Measurements from ENCODE around the gene TMPRSS4. TPM values are rescaled to one million over a fixed set of nuclear protein-coding genes. Genes with fewer than 3 reads are reported as not detected.

Gene TMPRSS4
- total RNA-seq, 1 experiment from 2014 or later = 1.4 TPM

DNA sequence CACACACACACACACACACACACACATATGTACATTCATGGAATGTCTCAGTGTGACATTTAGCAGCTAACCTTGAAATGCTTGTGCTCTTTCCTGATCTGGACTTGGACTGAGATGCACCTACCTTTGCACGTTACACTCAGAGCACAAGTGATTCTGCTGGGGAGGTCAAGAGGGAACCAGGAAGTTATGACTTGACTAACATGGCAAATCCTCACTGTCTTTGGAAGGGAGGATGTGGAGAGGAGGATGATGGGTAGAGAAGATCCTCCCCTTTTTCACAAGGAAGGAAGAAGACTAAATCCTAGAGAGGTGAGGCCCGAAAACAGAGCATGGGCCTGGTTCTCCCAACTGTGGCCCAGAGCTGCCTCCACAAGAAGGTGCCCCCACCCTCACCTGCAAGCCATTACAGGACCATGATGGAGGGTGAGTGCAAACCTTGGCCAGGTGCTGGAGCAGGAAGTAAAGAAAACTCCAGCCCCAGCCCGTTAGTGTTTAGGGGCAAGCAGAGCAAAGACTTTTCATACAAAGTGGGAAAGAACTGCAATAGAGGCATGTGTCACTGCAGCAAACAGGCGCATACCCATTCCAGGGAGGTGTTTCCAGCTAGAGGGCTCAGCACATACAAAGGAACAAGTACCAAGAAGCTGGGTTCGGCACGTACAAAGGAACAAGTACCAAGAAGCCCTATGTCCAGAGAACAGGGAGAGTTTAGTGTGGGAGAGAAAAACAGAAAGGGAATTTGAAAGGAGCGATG is 49.4 kb downstream of the TMPRSS4 start:
- ChIA-PET POLR2A (no interaction called here), CTCF (no interaction called here)
- no peak overlapping the region for H3K4me3 Mint-ChIP-seq
- TF ChIP-seq NFE2L1 (CRISPR knock-in tag; IDR thresholded peaks at IDR 0.05) (no peak), FOXK1 (CRISPR knock-in tag; IDR thresholded peaks at IDR 0.05) (no peak), ZNF416 (CRISPR knock-in tag; IDR thresholded peaks at IDR 0.05) (peak; percentile 87), ZNF263 (CRISPR knock-in tag; IDR thresholded peaks at IDR 0.05; ENCODE audit: low read depth) (no peak), ZNF219 (CRISPR knock-in tag; IDR thresholded peaks at IDR 0.05; ENCODE audit: borderline replicate concordance) (no peak), CREM (CRISPR knock-in tag; IDR thresholded peaks at IDR 0.05) (no peak), NR3C1 (CRISPR knock-in tag; conservative IDR thresholded peaks at IDR 0.05; ENCODE audit: low read depth) (no peak), SMAD3 (CRISPR knock-in tag; IDR thresholded peaks at IDR 0.05; ENCODE audit: borderline replicate concordance) (no peak), TEAD1 (CRISPR knock-in tag; IDR thresholded peaks at IDR 0.05) (no peak), PRRX2 (CRISPR knock-in tag; IDR thresholded peaks at IDR 0.05) (0 out of 2 replicates have a peak, but pooled peaks have one; percentile 35), ZBTB21 (CRISPR knock-in tag; IDR thresholded peaks at IDR 0.05; ENCODE audit: borderline replicate concordance) (no peak), NFATC4 (CRISPR knock-in tag; IDR thresholded peaks at IDR 0.05) (peak; percentile 74; the same call in 1 of the 2 replicates), EMX1 (CRISPR knock-in tag; IDR thresholded peaks at IDR 0.05) (peak; percentile 81; the same call in 1 of the 2 replicates)
- TF ChIP-seq, protein P1, sequence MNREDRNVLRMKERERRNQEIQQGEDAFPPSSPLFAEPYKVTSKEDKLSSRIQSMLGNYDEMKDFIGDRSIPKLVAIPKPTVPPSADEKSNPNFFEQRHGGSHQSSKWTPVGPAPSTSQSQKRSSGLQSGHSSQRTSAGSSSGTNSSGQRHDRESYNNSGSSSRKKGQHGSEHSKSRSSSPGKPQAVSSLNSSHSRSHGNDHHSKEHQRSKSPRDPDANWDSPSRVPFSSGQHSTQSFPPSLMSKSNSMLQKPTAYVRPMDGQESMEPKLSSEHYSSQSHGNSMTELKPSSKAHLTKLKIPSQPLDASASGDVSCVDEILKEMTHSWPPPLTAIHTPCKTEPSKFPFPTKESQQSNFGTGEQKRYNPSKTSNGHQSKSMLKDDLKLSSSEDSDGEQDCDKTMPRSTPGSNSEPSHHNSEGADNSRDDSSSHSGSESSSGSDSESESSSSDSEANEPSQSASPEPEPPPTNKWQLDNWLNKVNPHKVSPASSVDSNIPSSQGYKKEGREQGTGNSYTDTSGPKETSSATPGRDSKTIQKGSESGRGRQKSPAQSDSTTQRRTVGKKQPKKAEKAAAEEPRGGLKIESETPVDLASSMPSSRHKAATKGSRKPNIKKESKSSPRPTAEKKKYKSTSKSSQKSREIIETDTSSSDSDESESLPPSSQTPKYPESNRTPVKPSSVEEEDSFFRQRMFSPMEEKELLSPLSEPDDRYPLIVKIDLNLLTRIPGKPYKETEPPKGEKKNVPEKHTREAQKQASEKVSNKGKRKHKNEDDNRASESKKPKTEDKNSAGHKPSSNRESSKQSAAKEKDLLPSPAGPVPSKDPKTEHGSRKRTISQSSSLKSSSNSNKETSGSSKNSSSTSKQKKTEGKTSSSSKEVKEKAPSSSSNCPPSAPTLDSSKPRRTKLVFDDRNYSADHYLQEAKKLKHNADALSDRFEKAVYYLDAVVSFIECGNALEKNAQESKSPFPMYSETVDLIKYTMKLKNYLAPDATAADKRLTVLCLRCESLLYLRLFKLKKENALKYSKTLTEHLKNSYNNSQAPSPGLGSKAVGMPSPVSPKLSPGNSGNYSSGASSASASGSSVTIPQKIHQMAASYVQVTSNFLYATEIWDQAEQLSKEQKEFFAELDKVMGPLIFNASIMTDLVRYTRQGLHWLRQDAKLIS (CRISPR knock-in tag; IDR thresholded peaks at IDR 0.05; ENCODE audit: borderline replicate concordance) = no peak
- TF ChIP-seq, protein P2, sequence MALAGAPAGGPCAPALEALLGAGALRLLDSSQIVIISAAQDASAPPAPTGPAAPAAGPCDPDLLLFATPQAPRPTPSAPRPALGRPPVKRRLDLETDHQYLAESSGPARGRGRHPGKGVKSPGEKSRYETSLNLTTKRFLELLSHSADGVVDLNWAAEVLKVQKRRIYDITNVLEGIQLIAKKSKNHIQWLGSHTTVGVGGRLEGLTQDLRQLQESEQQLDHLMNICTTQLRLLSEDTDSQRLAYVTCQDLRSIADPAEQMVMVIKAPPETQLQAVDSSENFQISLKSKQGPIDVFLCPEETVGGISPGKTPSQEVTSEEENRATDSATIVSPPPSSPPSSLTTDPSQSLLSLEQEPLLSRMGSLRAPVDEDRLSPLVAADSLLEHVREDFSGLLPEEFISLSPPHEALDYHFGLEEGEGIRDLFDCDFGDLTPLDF (CRISPR knock-in tag; IDR thresholded peaks at IDR 0.05) = no peak
- TF ChIP-seq, protein P3, sequence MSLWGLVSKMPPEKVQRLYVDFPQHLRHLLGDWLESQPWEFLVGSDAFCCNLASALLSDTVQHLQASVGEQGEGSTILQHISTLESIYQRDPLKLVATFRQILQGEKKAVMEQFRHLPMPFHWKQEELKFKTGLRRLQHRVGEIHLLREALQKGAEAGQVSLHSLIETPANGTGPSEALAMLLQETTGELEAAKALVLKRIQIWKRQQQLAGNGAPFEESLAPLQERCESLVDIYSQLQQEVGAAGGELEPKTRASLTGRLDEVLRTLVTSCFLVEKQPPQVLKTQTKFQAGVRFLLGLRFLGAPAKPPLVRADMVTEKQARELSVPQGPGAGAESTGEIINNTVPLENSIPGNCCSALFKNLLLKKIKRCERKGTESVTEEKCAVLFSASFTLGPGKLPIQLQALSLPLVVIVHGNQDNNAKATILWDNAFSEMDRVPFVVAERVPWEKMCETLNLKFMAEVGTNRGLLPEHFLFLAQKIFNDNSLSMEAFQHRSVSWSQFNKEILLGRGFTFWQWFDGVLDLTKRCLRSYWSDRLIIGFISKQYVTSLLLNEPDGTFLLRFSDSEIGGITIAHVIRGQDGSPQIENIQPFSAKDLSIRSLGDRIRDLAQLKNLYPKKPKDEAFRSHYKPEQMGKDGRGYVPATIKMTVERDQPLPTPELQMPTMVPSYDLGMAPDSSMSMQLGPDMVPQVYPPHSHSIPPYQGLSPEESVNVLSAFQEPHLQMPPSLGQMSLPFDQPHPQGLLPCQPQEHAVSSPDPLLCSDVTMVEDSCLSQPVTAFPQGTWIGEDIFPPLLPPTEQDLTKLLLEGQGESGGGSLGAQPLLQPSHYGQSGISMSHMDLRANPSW (CRISPR knock-in tag; conservative IDR thresholded peaks at IDR 0.05; ENCODE audit: low read depth) = no peak
- TF ChIP-seq, protein P4, sequence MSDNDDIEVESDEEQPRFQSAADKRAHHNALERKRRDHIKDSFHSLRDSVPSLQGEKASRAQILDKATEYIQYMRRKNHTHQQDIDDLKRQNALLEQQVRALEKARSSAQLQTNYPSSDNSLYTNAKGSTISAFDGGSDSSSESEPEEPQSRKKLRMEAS (CRISPR knock-in tag; IDR thresholded peaks at IDR 0.05) = no peak
- TF ChIP-seq, protein P5, sequence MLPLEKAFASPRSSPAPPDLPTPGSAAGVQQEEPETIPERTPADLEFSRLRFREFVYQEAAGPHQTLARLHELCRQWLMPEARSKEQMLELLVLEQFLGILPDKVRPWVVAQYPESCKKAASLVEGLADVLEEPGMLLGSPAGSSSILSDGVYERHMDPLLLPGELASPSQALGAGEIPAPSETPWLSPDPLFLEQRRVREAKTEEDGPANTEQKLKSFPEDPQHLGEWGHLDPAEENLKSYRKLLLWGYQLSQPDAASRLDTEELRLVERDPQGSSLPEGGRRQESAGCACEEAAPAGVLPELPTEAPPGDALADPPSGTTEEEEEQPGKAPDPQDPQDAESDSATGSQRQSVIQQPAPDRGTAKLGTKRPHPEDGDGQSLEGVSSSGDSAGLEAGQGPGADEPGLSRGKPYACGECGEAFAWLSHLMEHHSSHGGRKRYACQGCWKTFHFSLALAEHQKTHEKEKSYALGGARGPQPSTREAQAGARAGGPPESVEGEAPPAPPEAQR (CRISPR knock-in tag; IDR thresholded peaks at IDR 0.05) = no peak
- TF ChIP-seq, protein P6, sequence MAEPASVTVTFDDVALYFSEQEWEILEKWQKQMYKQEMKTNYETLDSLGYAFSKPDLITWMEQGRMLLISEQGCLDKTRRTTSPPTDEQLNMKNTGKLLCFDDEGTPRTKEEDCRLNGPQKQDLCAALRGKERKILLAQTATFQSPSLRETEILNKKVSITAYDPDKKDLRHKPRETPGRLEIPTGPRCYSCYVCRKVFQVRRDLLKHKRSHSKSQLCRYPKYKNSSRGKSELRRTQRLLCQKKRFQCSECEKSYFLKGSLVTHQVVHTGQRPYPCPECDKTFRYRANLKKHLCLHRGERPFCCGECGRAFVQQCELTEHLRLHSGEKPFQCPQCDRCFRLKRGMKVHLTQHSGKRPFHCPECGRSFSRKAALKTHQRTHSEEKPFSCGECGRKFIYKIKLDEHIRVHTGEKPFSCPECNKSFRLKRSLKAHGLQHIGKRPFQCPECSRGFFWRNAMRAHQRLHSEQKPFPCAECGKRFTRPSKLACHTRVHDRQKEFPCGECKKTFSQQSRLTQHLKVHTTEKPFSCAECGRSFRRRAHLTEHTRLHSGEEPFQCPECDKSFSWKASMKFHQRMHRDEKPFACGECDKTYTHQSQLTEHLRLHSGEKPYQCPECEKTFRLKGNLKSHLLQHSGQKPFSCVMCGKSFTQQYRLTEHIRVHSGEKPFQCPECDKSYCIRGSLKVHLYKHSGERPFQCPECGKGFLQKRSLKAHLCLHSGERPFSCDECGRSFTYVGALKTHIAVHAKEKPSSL (CRISPR knock-in tag; conservative IDR thresholded peaks at IDR 0.05) = no peak
- TF ChIP-seq, protein P7, sequence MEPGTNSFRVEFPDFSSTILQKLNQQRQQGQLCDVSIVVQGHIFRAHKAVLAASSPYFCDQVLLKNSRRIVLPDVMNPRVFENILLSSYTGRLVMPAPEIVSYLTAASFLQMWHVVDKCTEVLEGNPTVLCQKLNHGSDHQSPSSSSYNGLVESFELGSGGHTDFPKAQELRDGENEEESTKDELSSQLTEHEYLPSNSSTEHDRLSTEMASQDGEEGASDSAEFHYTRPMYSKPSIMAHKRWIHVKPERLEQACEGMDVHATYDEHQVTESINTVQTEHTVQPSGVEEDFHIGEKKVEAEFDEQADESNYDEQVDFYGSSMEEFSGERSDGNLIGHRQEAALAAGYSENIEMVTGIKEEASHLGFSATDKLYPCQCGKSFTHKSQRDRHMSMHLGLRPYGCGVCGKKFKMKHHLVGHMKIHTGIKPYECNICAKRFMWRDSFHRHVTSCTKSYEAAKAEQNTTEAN (CRISPR knock-in tag; IDR thresholded peaks at IDR 0.05) = no peak
- TF ChIP-seq, protein P8, sequence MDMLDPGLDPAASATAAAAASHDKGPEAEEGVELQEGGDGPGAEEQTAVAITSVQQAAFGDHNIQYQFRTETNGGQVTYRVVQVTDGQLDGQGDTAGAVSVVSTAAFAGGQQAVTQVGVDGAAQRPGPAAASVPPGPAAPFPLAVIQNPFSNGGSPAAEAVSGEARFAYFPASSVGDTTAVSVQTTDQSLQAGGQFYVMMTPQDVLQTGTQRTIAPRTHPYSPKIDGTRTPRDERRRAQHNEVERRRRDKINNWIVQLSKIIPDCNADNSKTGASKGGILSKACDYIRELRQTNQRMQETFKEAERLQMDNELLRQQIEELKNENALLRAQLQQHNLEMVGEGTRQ (CRISPR knock-in tag; IDR thresholded peaks at IDR 0.05) = no peak

More for the DNA sequence above, 49.4 kb downstream of the TMPRSS4 start:
- H3K27me3 Mint-ChIP-seq (ENCODE audit: low read depth) = peaks cover 2% of the 10 kb centered on the region; the same call in 1 of the 2 replicates
- no peak; the same call in 1 of the 2 replicates for ATAC-seq
- H3K9me3 Mint-ChIP-seq = no peaks in the 10 kb centered on the region
- H3K4me1 Mint-ChIP-seq = peaks cover 4% of the 10 kb centered on the region; the same call in 1 of the 2 replicates
- no peaks in the 10 kb centered on the region for H3K36me3 Mint-ChIP-seq
- no peak overlapping the region; the same call in 1 of the 2 replicates for H3K27ac Mint-ChIP-seq
- no peak for DNase-seq (ENCODE audit: low spot score)

Measured in WTC11 (cell line).